ENCODE data around the gene VANGL1.

Gene VANGL1

DNA sequence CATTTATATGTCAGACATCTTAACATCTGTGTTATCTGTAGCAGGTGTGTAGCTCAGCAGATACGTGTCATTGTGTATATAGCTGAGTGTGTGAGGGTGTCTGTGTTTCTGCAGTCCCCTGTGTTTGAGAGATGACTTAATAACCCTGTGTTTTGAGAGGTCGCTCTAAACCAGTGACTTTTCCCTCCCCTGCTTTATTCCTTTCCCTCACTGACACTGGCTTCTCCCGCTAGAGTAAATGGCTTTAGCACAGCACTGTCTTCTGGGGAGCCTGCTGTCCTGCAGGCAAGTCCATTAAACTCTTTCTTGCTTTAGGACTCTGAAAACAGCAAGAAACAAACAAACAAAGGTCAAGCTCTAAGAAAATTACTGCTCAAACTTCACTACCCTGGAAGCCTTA is 53.0 kb downstream of the VANGL1 start:
- H3K27me3 ChIP-seq (ENCODE audit: control insufficient read depth in 1 of 2, insufficient read depth in 2 of 2, low read length in 2 of 2): no peaks in the 10 kb centered on the region

DNA sequence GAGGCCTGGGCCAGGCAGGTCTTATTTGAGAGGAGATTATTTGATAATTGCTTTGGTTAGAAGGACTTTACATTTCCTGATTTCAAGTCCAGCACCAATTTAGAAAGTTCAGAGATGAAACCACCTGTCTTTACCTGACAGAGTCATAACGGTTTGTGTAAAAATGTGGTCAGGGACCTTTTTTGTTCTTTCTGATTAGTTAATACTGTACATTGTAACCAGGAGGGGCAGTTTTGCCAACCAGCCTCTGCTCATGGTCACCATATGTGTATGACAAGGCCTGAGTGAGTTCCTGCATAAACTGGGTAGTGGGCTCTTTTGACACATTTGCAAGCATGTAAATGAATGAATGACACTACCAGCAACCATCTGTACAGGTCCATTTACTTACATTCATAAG is 55.8 kb downstream of the VANGL1 start:
- no peak overlapping the region for H3K4me3 ChIP-seq (ENCODE audit: low read depth in 1 of 2, low read length in 2 of 2)
- H3K9ac ChIP-seq (ENCODE audit: low read depth in 1 of 2, low read length in 2 of 2): no peak overlapping the region
- no peaks in the 10 kb centered on the region for H3K27me3 ChIP-seq (ENCODE audit: control insufficient read depth in 1 of 2, insufficient read depth in 2 of 2, low read length in 2 of 2)
- H3K27ac ChIP-seq (ENCODE audit: low read depth, low read length): no peak overlapping the region
- no peaks in the 10 kb centered on the region for H3K4me1 ChIP-seq (ENCODE audit: control insufficient read depth in 1 of 2, insufficient read depth in 2 of 2, low read length in 2 of 2)
- peaks cover 0 to 5% of the 10 kb centered on the region in 2 donors for H3K36me3 ChIP-seq (ENCODE audit: control insufficient read depth in 1 of 2, insufficient read depth in 2 of 2, low read length in 2 of 2)
- no peaks in the 10 kb centered on the region for H3K9me3 ChIP-seq (ENCODE audit: control insufficient read depth in 1 of 2, low read length in 2 of 2)

More for the DNA sequence above, 53.0 kb downstream of the VANGL1 start:
- no peak overlapping the region for H3K9ac ChIP-seq (ENCODE audit: low read depth in 1 of 2, low read length in 2 of 2)
- H3K4me1 ChIP-seq (ENCODE audit: control insufficient read depth in 1 of 2, insufficient read depth in 2 of 2, low read length in 2 of 2): no peaks in the 10 kb centered on the region
- no peak overlapping the region for H3K4me3 ChIP-seq (ENCODE audit: low read depth in 1 of 2, low read length in 2 of 2)
- peaks cover 0 to 30% of the 10 kb centered on the region in 2 donors for H3K36me3 ChIP-seq (ENCODE audit: control insufficient read depth in 1 of 2, insufficient read depth in 2 of 2, low read length in 2 of 2)
- H3K27ac ChIP-seq (ENCODE audit: low read depth, low read length): no peak overlapping the region
- H3K9me3 ChIP-seq (ENCODE audit: control insufficient read depth in 1 of 2, low read length in 2 of 2): no peaks in the 10 kb centered on the region

DNA sequence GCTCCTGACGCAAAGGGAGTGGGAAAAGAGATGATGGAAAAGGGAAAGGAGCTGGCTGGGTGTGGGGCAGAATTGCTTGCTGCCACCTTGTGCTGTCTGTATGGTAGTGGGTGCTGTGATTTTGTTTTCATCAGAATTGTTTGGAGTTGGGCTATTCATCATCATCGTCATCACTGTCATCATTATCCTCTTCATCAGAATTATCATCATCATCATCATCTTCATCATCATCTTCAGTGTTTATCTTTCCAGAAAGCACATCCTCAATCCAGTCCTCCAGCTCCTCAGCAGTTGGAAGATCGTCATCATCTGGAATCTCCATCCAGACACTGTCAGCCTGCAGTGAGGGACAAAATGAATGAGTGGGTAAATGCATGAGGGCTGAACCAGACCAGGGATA is 59.3 kb downstream of the VANGL1 start:
- Histone ChIP-seq H3K9ac (ENCODE audit: low read depth in 1 of 2, low read length in 2 of 2) (no peak overlapping the region), H3K4me1 (ENCODE audit: control insufficient read depth in 1 of 2, insufficient read depth in 2 of 2, low read length in 2 of 2) (no peaks in the 10 kb centered on the region), H3K4me3 (ENCODE audit: low read depth in 1 of 2, low read length in 2 of 2) (no peak overlapping the region), H3K9me3 (ENCODE audit: control insufficient read depth in 1 of 2, low read length in 2 of 2) (no peaks in the 10 kb centered on the region), H3K27me3 (ENCODE audit: control insufficient read depth in 1 of 2, insufficient read depth in 2 of 2, low read length in 2 of 2) (no peaks in the 10 kb centered on the region), H3K27ac (ENCODE audit: low read depth, low read length) (no peak overlapping the region), H3K36me3 (ENCODE audit: control insufficient read depth in 1 of 2, insufficient read depth in 2 of 2, low read length in 2 of 2) (no peaks in the 10 kb centered on the region)

DNA sequence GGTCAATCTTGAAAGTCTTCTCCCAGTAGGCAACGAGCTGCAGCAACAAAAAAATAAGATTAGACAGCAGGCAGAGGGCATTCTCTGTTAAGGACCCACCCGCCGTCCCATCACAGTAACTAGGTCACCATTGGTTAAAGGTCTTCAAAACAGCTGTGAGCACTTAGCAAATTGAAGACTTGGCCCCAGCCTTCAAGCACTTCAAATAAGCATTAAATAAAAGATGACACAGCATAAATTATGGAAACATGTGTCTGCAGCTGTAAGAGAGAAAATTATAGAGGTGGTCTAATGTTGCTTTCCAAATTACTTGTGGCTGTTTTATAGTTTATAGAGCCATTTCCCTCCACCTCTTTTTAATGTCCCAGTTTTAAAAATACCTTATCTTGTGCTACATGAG is 61.2 kb downstream of the VANGL1 start:
- H3K27ac ChIP-seq (ENCODE audit: low read depth, low read length): no peak overlapping the region
- H3K9me3 ChIP-seq (ENCODE audit: control insufficient read depth in 1 of 2, low read length in 2 of 2): no peaks in the 10 kb centered on the region
- no peak overlapping the region for H3K4me3 ChIP-seq (ENCODE audit: low read depth in 1 of 2, low read length in 2 of 2)
- no peaks in the 10 kb centered on the region for H3K4me1 ChIP-seq (ENCODE audit: control insufficient read depth in 1 of 2, insufficient read depth in 2 of 2, low read length in 2 of 2)
- no peak overlapping the region for H3K9ac ChIP-seq (ENCODE audit: low read depth in 1 of 2, low read length in 2 of 2)
- H3K36me3 ChIP-seq (ENCODE audit: control insufficient read depth in 1 of 2, insufficient read depth in 2 of 2, low read length in 2 of 2): no peaks in the 10 kb centered on the region
- no peaks in the 10 kb centered on the region for H3K27me3 ChIP-seq (ENCODE audit: control insufficient read depth in 1 of 2, insufficient read depth in 2 of 2, low read length in 2 of 2)

DNA sequence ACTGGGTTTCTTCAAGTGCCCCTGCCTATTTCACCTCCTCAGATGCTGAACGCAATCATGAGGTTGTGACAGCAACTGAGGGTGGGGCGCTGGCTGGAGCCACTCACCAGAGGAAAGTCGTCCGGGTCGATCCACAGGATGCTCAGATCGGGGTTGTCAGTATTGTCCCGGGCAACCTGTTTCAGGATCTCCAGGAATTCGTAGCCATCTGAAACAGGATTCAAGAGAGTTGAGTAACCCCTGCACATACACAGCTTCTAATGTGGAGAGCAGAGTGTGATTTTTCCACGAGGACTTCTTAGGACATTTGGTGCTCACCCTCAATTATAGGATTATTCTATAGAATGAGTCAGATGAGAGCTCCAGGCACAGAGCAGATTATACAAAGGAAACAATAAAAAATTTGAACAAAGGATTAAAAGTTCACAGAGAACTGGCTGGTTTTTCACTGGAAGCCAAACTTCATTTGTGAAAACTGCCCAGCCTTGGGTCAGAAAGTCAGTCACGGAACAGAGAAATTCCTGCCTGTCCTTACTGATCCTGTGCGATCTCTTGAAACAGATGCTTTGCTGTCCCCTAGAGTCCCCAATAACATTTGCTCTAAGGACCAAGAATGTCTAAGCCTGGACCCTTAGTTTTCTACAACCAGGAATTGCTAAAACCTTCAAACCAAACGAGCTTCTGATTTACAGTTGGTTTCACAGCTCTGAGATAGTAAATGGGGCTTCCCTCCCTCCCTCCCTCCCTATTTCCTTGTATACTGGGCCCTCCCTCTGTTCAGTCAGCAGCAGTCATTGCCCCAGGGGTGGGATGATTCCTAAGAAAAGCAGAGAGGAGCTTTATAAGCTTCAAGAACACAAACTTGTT is 63.5 kb downstream of the VANGL1 start:
- H3K4me1 ChIP-seq (ENCODE audit: control insufficient read depth in 1 of 2, insufficient read depth in 2 of 2, low read length in 2 of 2): no peaks in the 10 kb centered on the region

DNA sequence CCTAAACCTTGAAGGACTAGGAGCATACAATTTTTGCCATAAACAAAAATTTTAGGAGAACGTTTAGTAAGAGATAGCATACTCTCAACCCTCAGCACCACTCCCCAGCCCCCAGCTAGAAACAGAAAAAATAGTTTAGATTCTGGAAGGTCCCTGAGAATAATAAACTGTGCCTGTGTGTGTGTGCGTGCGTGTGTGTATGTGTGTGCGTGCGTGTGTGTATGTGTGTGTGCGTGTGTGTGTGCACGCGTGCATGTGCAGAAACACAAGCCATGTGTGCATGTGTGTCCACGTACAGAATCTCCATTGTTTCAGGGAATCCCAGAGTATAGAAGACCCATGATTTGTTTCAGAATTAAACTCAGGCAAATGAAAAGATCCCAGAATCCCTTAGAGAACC is 64.2 kb downstream of the VANGL1 start:
- Histone ChIP-seq H3K4me1 (ENCODE audit: control insufficient read depth in 1 of 2, insufficient read depth in 2 of 2, low read length in 2 of 2) (no peaks in the 10 kb centered on the region), H3K27me3 (ENCODE audit: control insufficient read depth in 1 of 2, insufficient read depth in 2 of 2, low read length in 2 of 2) (peaks cover 0 to 4% of the 10 kb centered on the region in 2 donors), H3K9me3 (ENCODE audit: control insufficient read depth in 1 of 2, low read length in 2 of 2) (no peaks in the 10 kb centered on the region), H3K36me3 (ENCODE audit: control insufficient read depth in 1 of 2, insufficient read depth in 2 of 2, low read length in 2 of 2) (no peaks in the 10 kb centered on the region), H3K4me3 (ENCODE audit: low read depth in 1 of 2, low read length in 2 of 2) (no peak overlapping the region), H3K9ac (ENCODE audit: low read depth in 1 of 2, low read length in 2 of 2) (no peak overlapping the region), H3K27ac (ENCODE audit: low read depth, low read length) (no peak overlapping the region)

More for the DNA sequence above, 63.5 kb downstream of the VANGL1 start:
- H3K9ac ChIP-seq (ENCODE audit: low read depth in 1 of 2, low read length in 2 of 2): no peak overlapping the region
- no peak overlapping the region for H3K4me3 ChIP-seq (ENCODE audit: low read depth in 1 of 2, low read length in 2 of 2)
- no peaks in the 10 kb centered on the region for H3K36me3 ChIP-seq (ENCODE audit: control insufficient read depth in 1 of 2, insufficient read depth in 2 of 2, low read length in 2 of 2)
- H3K9me3 ChIP-seq (ENCODE audit: control insufficient read depth in 1 of 2, low read length in 2 of 2): no peaks in the 10 kb centered on the region
- peaks cover 0 to 2% of the 10 kb centered on the region in 2 donors for H3K27me3 ChIP-seq (ENCODE audit: control insufficient read depth in 1 of 2, insufficient read depth in 2 of 2, low read length in 2 of 2)
- no peak overlapping the region for H3K27ac ChIP-seq (ENCODE audit: low read depth, low read length)

DNA sequence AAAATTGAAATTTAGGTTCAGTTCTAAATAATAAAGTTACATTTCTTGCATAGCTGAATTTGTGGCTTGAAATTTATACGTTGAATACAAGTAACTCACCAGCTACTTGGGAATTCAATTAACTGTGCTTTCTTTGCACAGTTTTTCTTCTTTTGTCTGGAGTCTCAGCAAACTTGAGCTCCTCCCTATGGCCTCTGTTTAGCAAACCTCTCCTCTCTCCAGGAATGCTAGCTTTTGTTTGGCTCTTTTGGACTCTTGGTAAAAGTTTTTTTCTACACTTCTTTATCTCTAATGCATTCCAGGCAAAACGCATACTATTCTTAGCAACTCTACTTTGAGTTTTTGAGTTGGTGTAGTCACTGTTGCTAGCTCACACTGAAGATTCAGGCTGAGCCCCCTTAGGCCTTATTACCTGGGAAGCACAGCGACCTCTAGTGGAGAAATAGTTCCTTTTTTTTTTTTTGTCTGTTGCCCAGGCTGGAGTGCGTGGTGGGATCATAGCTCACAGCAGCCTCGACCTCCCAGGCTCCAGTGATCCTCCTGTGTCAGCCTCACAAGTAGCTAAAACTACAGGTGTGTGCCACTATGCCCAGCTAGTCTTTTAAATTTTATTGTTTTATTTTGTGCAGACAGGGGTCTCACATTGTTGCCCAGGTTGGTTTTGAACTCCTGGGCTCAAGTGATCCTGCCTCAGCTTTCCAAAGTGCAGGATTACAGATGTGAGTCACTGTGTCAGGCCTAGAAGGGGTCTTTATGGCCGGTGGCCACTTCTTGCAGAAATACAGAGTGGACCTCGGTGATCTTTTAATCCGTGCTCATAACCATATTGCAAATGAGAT is 65.0 kb downstream of the VANGL1 start:
- Histone ChIP-seq H3K27me3 (ENCODE audit: control insufficient read depth in 1 of 2, insufficient read depth in 2 of 2, low read length in 2 of 2) (peaks cover 0 to 4% of the 10 kb centered on the region in 2 donors), H3K4me3 (ENCODE audit: low read depth in 1 of 2, low read length in 2 of 2) (no peak overlapping the region), H3K27ac (ENCODE audit: low read depth, low read length) (no peak overlapping the region), H3K4me1 (ENCODE audit: control insufficient read depth in 1 of 2, insufficient read depth in 2 of 2, low read length in 2 of 2) (no peaks in the 10 kb centered on the region), H3K36me3 (ENCODE audit: control insufficient read depth in 1 of 2, insufficient read depth in 2 of 2, low read length in 2 of 2) (no peaks in the 10 kb centered on the region), H3K9ac (ENCODE audit: low read depth in 1 of 2, low read length in 2 of 2) (no peak overlapping the region), H3K9me3 (ENCODE audit: control insufficient read depth in 1 of 2, low read length in 2 of 2) (no peaks in the 10 kb centered on the region)

DNA sequence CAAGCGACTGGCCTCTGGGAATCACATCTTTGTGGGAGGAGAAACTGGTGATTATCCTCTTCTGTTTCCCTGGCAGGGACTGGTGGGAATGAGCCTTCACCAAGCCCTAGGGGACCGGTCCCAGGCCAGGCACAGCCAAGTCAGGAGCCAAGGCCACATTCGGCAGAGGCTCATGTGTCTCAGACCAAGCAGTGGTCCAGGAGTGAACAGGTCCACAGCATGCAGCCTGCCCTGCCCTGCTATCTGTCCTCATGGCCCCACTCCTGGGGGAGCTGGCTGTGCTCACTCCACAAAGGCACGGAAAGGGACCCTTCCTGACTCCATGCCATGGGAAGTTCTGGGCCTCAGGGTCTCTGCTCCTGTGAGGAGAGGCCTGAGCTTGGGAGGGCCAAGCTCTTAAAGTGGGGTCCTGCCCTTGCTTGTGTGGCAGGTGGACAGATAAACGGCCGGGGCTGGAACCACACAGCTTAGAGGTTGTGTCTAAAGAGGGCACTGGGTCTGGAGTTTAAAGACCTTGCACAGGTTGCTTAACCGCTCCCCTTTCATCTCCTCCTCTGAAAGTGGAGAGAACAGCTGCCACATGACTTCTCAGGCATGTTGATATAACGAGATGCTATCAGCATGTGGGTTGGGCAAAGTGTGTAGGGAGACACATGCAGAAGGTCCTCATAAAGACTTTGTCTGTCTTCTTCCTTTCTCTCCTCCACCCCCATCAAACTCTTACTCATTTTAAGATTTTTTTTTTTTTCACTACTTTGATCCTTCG is 69.3 kb downstream of the VANGL1 start:
- no peak overlapping the region for H3K9ac ChIP-seq (ENCODE audit: low read depth in 1 of 2, low read length in 2 of 2)
- H3K4me1 ChIP-seq (ENCODE audit: control insufficient read depth in 1 of 2, insufficient read depth in 2 of 2, low read length in 2 of 2): no peaks in the 10 kb centered on the region
- no peak overlapping the region for H3K4me3 ChIP-seq (ENCODE audit: low read depth in 1 of 2, low read length in 2 of 2)
- no peak overlapping the region for H3K27ac ChIP-seq (ENCODE audit: low read depth, low read length)
- no peaks in the 10 kb centered on the region for H3K9me3 ChIP-seq (ENCODE audit: control insufficient read depth in 1 of 2, low read length in 2 of 2)
- H3K36me3 ChIP-seq (ENCODE audit: control insufficient read depth in 1 of 2, insufficient read depth in 2 of 2, low read length in 2 of 2): no peaks in the 10 kb centered on the region
- peaks cover 0 to 6% of the 10 kb centered on the region in 2 donors for H3K27me3 ChIP-seq (ENCODE audit: control insufficient read depth in 1 of 2, insufficient read depth in 2 of 2, low read length in 2 of 2)

DNA sequence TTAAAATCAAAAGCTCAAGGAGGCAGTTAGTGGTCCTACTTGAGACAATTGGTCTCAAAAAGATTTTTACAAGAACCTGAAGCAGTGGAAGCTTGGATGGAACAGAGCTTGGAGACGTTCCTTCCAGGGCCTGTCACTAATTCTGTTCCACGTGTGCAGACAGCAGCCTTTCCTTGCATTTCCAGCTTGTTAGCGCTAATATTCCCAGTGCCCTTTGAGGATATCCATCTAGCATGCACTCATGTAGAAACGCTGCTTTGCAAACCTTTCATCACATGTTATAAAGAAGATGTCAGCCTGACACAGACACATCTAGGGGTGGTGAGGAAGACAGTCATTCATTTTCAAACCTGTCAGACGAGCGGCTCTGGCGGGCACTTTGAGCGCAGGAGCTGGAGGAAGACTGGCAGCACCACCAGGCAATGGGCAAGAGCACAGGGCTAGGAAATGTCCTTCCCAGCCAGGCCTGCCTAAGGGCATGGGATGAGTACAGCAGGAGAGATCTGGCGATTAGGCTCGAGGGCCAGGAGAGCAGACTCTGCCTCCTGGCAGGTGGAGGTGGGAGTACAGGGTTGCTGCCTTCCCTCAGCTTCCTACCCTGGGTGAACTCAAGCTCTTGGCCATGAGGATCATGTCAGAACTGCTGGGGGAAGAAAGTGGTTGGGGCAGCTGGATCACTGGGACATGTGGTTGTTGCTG is 71.3 kb downstream of the VANGL1 start:
- Histone ChIP-seq H3K27ac (ENCODE audit: low read depth, low read length) (no peak overlapping the region), H3K9me3 (ENCODE audit: control insufficient read depth in 1 of 2, low read length in 2 of 2) (no peaks in the 10 kb centered on the region), H3K36me3 (ENCODE audit: control insufficient read depth in 1 of 2, insufficient read depth in 2 of 2, low read length in 2 of 2) (no peaks in the 10 kb centered on the region), H3K4me3 (ENCODE audit: low read depth in 1 of 2, low read length in 2 of 2) (no peak overlapping the region), H3K9ac (ENCODE audit: low read depth in 1 of 2, low read length in 2 of 2) (no peak overlapping the region), H3K27me3 (ENCODE audit: control insufficient read depth in 1 of 2, insufficient read depth in 2 of 2, low read length in 2 of 2) (peaks cover 0 to 6% of the 10 kb centered on the region in 2 donors), H3K4me1 (ENCODE audit: control insufficient read depth in 1 of 2, insufficient read depth in 2 of 2, low read length in 2 of 2) (no peaks in the 10 kb centered on the region)
